ENCODE data around the gene MZB1.

The MZB1 gene

GRCh38 chr5:139383993-139384590 lies 5.6 kb downstream of the MZB1 start:
- no peak overlapping the region for H3K4me3 ChIP-seq (ENCODE audit: low read length)

GRCh38 chr5:139383275-139383992 lies 6.3 kb downstream of the MZB1 start, which contains the start of gene SLC23A1:
TSS of gene SLC23A1 (minus strand) at chr5:139383297. CDS start at chr5:139383253, 44 bp downstream.
- no peaks in the 10 kb centered on the region for H3K36me3 ChIP-seq (ENCODE audit: insufficient read depth, low read length)
- no peaks in the 10 kb centered on the region for H3K9me3 ChIP-seq (ENCODE audit: low read length)
- H3K27me3 ChIP-seq (ENCODE audit: insufficient read depth, low read length): peaks cover 10% of the 10 kb centered on the region
- H3K4me1 ChIP-seq (ENCODE audit: insufficient read depth, low read length): no peaks in the 10 kb centered on the region
- no peak within 1 kb of the TSS for H2AFZ ChIP-seq (ENCODE audit: low read depth, low read length)
- no peak within 1 kb of the TSS for H3K4me3 ChIP-seq (ENCODE audit: low read length)

More at GRCh38 chr5:139383993-139384590, 5.6 kb downstream of the MZB1 start:
- H3K9me3 ChIP-seq (ENCODE audit: low read length): no peaks in the 10 kb centered on the region
- H3K4me1 ChIP-seq (ENCODE audit: insufficient read depth, low read length): no peaks in the 10 kb centered on the region
- H2AFZ ChIP-seq (ENCODE audit: low read depth, low read length): no peak overlapping the region
- peaks cover 10% of the 10 kb centered on the region for H3K27me3 ChIP-seq (ENCODE audit: insufficient read depth, low read length)
- H3K36me3 ChIP-seq (ENCODE audit: insufficient read depth, low read length): no peaks in the 10 kb centered on the region

- H3K9me3 ChIP-seq (ENCODE audit: low read length): no peaks in the 10 kb centered on the region
- no peak overlapping the region for H2AFZ ChIP-seq (ENCODE audit: low read depth, low read length)
- peaks cover 10% of the 10 kb centered on the region for H3K27me3 ChIP-seq (ENCODE audit: insufficient read depth, low read length)
- H3K36me3 ChIP-seq (ENCODE audit: insufficient read depth, low read length): no peaks in the 10 kb centered on the region
- no peak overlapping the region for H3K4me3 ChIP-seq (ENCODE audit: low read length)
- no peaks in the 10 kb centered on the region for H3K4me1 ChIP-seq (ENCODE audit: insufficient read depth, low read length)
Measured at GRCh38 chr5:139382807-139383206, 6.9 kb downstream of the MZB1 start.

DNA sequence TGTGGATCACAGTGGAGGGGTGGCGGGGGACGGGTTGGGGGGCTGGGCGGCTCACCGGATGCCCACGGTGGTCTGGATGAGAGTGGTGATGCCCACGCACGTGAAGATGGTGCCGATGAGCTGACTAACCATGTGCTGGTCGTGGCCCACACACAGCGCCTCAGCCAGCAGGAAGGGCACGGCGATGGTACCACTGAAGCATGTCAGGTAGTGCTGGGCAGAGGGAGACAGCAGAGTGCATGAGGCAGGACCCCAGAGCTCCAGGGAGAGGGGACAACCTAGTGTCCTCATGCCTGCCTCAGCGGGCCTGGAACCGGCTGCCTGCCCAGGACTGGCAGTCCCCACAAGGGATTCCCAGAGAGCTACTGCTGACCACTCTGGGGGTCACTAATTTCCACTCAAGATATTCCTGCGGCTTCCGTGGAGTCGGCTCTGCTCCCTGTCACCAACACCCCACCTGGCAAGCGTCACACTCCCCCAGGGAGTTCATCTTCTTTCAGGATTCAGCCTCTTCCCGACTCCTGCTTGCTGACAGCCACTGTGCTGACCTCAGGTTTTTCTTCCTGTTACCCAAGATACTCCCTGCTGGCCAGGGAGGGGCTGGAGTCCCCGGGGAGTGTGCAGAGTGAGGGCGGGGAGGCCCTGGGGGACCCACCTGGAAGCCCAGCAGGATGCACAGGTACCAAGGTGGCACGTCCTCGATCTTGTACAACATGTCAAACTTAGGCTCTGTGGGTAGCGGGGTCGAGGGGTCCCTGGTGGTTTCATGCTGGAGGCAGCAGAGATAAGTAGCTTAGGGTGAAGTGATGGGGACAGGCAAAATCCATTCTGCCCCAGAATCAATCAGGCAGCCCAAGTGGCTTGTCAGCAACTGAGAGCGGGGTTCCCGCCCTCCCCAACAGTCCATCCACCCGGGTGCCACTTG lies 7.6 kb downstream of the MZB1 start:
- no peaks in the 10 kb centered on the region for H3K36me3 ChIP-seq (ENCODE audit: insufficient read depth, low read length)
- no peak overlapping the region for H3K4me3 ChIP-seq (ENCODE audit: low read length)
- no peak overlapping the region for H2AFZ ChIP-seq (ENCODE audit: low read depth, low read length)
- H3K4me1 ChIP-seq (ENCODE audit: insufficient read depth, low read length): no peaks in the 10 kb centered on the region
- no peaks in the 10 kb centered on the region for H3K9me3 ChIP-seq (ENCODE audit: low read length)
- H3K27me3 ChIP-seq (ENCODE audit: insufficient read depth, low read length): peaks cover 10% of the 10 kb centered on the region

GRCh38 chr5:139379626-139380449 lies 9.9 kb downstream of the MZB1 start:
- Histone ChIP-seq H3K36me3 (ENCODE audit: insufficient read depth, low read length) (peaks cover 3% of the 10 kb centered on the region), H3K9me3 (ENCODE audit: low read length) (no peaks in the 10 kb centered on the region), H3K27me3 (ENCODE audit: insufficient read depth, low read length) (peaks cover 3% of the 10 kb centered on the region), H3K4me1 (ENCODE audit: insufficient read depth, low read length) (no peaks in the 10 kb centered on the region), H3K4me3 (ENCODE audit: low read length) (no peak overlapping the region), H2AFZ (ENCODE audit: low read depth, low read length) (no peak overlapping the region)

GRCh38 chr5:139378941-139379361 lies 10.8 kb downstream of the MZB1 start:
- Histone ChIP-seq H3K4me1 (ENCODE audit: insufficient read depth, low read length) (no peaks in the 10 kb centered on the region), H3K4me3 (ENCODE audit: low read length) (no peak overlapping the region), H3K36me3 (ENCODE audit: insufficient read depth, low read length) (peaks cover 9% of the 10 kb centered on the region), H2AFZ (ENCODE audit: low read depth, low read length) (no peak overlapping the region), H3K9me3 (ENCODE audit: low read length) (no peaks in the 10 kb centered on the region), H3K27me3 (ENCODE audit: insufficient read depth, low read length) (peaks cover under 1% of the 10 kb centered on the region)

GRCh38 chr5:139378101-139378825 lies 11.4 kb downstream of the MZB1 start:
- Histone ChIP-seq H3K27me3 (ENCODE audit: insufficient read depth, low read length) (no peaks in the 10 kb centered on the region), H3K4me1 (ENCODE audit: insufficient read depth, low read length) (no peaks in the 10 kb centered on the region), H3K36me3 (ENCODE audit: insufficient read depth, low read length) (peaks cover 13% of the 10 kb centered on the region), H2AFZ (ENCODE audit: low read depth, low read length) (no peak overlapping the region), H3K4me3 (ENCODE audit: low read length) (no peak overlapping the region), H3K9me3 (ENCODE audit: low read length) (no peaks in the 10 kb centered on the region)

DNA sequence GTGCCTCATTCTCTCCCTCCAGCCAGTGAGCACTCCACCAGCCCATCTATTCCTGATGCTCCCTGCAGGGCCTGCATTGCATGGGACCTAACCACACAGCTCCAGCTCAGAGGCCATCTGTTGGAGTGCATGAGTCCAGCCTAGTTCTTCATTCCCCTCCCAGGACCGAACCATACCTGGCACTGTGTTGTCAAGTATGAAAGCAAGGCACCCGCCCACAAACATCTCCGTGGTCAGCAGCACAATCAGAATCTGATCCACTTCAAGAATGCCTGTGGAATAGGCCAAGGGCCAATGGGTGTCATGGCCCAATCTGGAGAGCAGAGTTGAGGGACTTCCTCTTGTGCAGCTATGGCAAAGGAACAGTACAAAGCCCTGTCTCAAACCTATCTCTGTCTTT lies 12.5 kb downstream of the MZB1 start:
- Histone ChIP-seq H3K36me3 (ENCODE audit: insufficient read depth, low read length) (peaks cover 13% of the 10 kb centered on the region), H3K27me3 (ENCODE audit: insufficient read depth, low read length) (no peaks in the 10 kb centered on the region)

DNA sequence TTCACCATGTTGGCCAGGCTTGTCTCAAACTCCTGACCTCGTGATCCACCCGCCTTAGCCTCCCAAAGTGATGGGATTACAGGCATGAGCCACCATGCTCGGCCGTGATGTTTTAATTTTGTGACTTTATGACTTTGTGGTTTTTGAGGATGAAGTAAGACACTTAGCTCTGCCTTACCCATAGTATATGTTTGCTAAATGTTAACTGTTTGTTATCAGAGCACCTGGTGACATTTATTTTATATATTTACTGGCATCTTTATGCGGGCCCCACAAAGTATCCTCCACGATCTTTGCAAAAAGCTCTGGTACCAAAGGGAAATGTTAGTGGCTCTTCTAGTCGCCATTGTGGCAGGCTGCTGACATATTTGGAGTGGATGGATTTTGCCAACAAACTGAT lies 13.3 kb downstream of the MZB1 start:
- Histone ChIP-seq H3K27me3 (ENCODE audit: insufficient read depth, low read length) (no peaks in the 10 kb centered on the region), H2AFZ (ENCODE audit: low read depth, low read length) (no peak overlapping the region), H3K36me3 (ENCODE audit: insufficient read depth, low read length) (peaks cover 22% of the 10 kb centered on the region), H3K9me3 (ENCODE audit: low read length) (no peaks in the 10 kb centered on the region), H3K4me1 (ENCODE audit: insufficient read depth, low read length) (no peaks in the 10 kb centered on the region), H3K4me3 (ENCODE audit: low read length) (no peak overlapping the region)

More for the DNA sequence above, 12.5 kb downstream of the MZB1 start:
- no peak overlapping the region for H2AFZ ChIP-seq (ENCODE audit: low read depth, low read length)
- no peak overlapping the region for H3K4me3 ChIP-seq (ENCODE audit: low read length)
- H3K4me1 ChIP-seq (ENCODE audit: insufficient read depth, low read length): no peaks in the 10 kb centered on the region
- no peaks in the 10 kb centered on the region for H3K9me3 ChIP-seq (ENCODE audit: low read length)

- Histone ChIP-seq H3K4me1 (ENCODE audit: insufficient read depth, low read length) (no peaks in the 10 kb centered on the region), H2AFZ (ENCODE audit: low read depth, low read length) (no peak overlapping the region), H3K27me3 (ENCODE audit: insufficient read depth, low read length) (no peaks in the 10 kb centered on the region), H3K9me3 (ENCODE audit: low read length) (no peaks in the 10 kb centered on the region), H3K36me3 (ENCODE audit: insufficient read depth, low read length) (peaks cover 33% of the 10 kb centered on the region), H3K4me3 (ENCODE audit: low read length) (no peak overlapping the region)
Measured at GRCh38 chr5:139374909-139375308, 14.8 kb downstream of the MZB1 start.

DNA sequence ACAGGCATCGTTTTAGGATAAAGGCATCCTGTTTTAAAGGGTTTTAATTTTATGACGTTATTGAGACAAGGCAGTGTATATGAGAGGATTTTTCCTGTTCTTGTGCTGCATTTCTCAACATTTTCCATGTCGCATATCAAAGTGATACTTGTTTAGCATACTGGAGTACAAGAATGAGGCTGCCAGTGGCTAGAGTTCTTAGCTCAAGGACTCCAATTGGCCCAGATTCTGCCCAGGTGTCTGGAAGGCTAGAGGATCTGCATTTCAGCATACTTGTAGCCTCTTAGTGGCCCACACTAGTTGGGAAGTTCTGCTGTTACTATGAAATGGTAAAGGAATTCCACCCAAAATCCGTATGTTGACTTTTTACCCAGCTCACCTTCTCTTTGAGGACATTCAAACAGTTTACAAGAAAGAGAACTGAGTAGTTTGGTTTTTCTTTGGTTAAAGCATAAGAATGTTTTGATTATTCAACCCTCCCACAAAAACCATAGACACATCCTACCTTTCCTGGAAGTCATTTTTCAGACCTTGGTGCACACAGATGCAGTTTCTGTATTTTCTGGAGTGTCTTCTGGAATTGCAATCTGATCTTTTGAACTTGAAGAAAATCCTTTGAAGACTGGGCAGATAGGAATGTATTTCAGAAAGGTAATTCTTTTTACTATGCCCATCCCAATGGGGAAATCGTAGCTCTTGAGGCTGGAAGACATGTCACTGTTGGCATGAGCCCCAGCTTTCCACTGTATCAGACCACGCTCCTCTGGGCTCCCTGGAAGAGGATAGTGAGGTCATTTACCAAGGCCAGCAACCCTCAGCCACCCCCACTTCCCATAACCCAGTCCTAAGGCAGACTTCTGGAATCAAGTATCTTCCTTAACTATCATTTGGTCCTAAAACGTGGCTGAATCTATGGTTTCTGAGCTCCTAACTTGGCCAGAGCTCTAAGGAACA lies 18.0 kb downstream of the MZB1 start:
- Histone ChIP-seq H3K9me3 (ENCODE audit: low read length) (no peaks in the 10 kb centered on the region), H3K36me3 (ENCODE audit: insufficient read depth, low read length) (peaks cover 58% of the 10 kb centered on the region), H2AFZ (ENCODE audit: low read depth, low read length) (no peak overlapping the region), H3K4me1 (ENCODE audit: insufficient read depth, low read length) (no peaks in the 10 kb centered on the region), H3K27me3 (ENCODE audit: insufficient read depth, low read length) (no peaks in the 10 kb centered on the region), H3K4me3 (ENCODE audit: low read length) (no peak overlapping the region)
